ENCODE data around the gene EAPP.

The EAPP gene

GRCh38 chr14:34496007-34496678 lies 43.4 kb downstream of the EAPP start:
- no peak overlapping the region for H3K4me2 ChIP-seq (ENCODE audit: low read length, poor library complexity, severe bottlenecking)
- H3K27ac ChIP-seq (ENCODE audit: low read length, poor library complexity, severe bottlenecking), result no peak overlapping the region
- H3K9ac ChIP-seq (ENCODE audit: low read length), result peak overlapping the region; percentile 8
- no peaks in the 10 kb centered on the region for H3K79me1 ChIP-seq (replicated peaks; ENCODE audit: low read length, poor library complexity, severe bottlenecking)
- H3K4me1 ChIP-seq (ENCODE audit: control insufficient read depth, insufficient read depth, low read depth, low read length), result peaks cover 8% of the 10 kb centered on the region
- H3K36me3 ChIP-seq (ENCODE audit: control insufficient read depth in 1 of 2, insufficient read depth in 2 of 2, low read depth in 1 of 2, low read length in 2 of 2), result no peaks in the 10 kb centered on the region
- no peak overlapping the region for H3K23ac ChIP-seq (ENCODE audit: low read length in 2 of 2)
- H3K4ac ChIP-seq (ENCODE audit: low read depth in 1 of 2, low read length in 2 of 2), result peak overlapping the region in 1 of 2 experiments; percentile 6
- DNase-seq, result no peak
- no peak overlapping the region for H4K8ac ChIP-seq (ENCODE audit: low read length)
- peak overlapping the region; percentile 75 for H4K91ac ChIP-seq (ENCODE audit: low read length)
- peak overlapping the region; percentile 82 to 87 for H2BK12ac ChIP-seq (ENCODE audit: low read length in 2 of 2)
- H3K27me3 ChIP-seq (ENCODE audit: control insufficient read depth in 1 of 2, insufficient read depth in 1 of 2, low read length in 2 of 2), result no peaks in the 10 kb centered on the region
- no peak overlapping the region for H2AFZ ChIP-seq (ENCODE audit: low read depth, low read length)
- H2AK5ac ChIP-seq (ENCODE audit: low read length, severe bottlenecking), result peak overlapping the region; percentile 35
- H2BK15ac ChIP-seq (ENCODE audit: low read depth, poor library complexity, severe bottlenecking), result peak overlapping the region; percentile 6
- H2BK5ac ChIP-seq (ENCODE audit: low read depth, low read length, poor library complexity, severe bottlenecking), result no peak overlapping the region
- no peaks in the 10 kb centered on the region for H3K9me3 ChIP-seq (ENCODE audit: control insufficient read depth, low read length)
- peak overlapping the region in 1 of 2 experiments; percentile 59 for H3K18ac ChIP-seq (ENCODE audit: low read depth in 1 of 2, low read length in 2 of 2)
- H2BK120ac ChIP-seq (ENCODE audit: low read depth, low read length), result peak overlapping the region; percentile 73
- WGBS, result 94% methylated on average over 10 of the region's 11 CpGs
- H3K14ac ChIP-seq (ENCODE audit: low read length in 2 of 2), result no peak overlapping the region
- peak overlapping the region in 1 of 2 experiments; percentile 22 for H3K4me3 ChIP-seq (ENCODE audit: insufficient read depth in 1 of 2, low read depth in 1 of 2, low read length in 2 of 2)

GRCh38 chr14:34489324-34489723 lies 50.2 kb downstream of the EAPP start:
- Histone ChIP-seq H3K14ac (ENCODE audit: low read length in 2 of 2) (no peak overlapping the region), H3K4ac (ENCODE audit: low read depth in 1 of 2, low read length in 2 of 2) (no peak overlapping the region), H2BK15ac (ENCODE audit: low read depth, poor library complexity, severe bottlenecking) (no peak overlapping the region)

GRCh38 chr14:34488528-34488927 lies 51.0 kb downstream of the EAPP start:
- Histone ChIP-seq H2BK120ac (ENCODE audit: low read depth, low read length) (no peak overlapping the region), H2AFZ (ENCODE audit: low read depth, low read length) (no peak overlapping the region), H3K4ac (ENCODE audit: low read depth in 1 of 2, low read length in 2 of 2) (no peak overlapping the region), H2BK5ac (ENCODE audit: low read depth, low read length, poor library complexity, severe bottlenecking) (no peak overlapping the region), H3K27me3 (ENCODE audit: control insufficient read depth in 1 of 2, insufficient read depth in 1 of 2, low read length in 2 of 2) (no peaks in the 10 kb centered on the region), H4K91ac (ENCODE audit: low read length) (no peak overlapping the region), H3K23ac (ENCODE audit: low read length in 2 of 2) (no peak overlapping the region), H3K27ac (ENCODE audit: low read length, poor library complexity, severe bottlenecking) (no peak overlapping the region), H3K18ac (ENCODE audit: low read depth in 1 of 2, low read length in 2 of 2) (no peak overlapping the region), H3K14ac (ENCODE audit: low read length in 2 of 2) (no peak overlapping the region), H3K79me1 (replicated peaks; ENCODE audit: low read length, poor library complexity, severe bottlenecking) (no peaks in the 10 kb centered on the region), H2AK5ac (ENCODE audit: low read length, severe bottlenecking) (no peak overlapping the region), H3K4me2 (ENCODE audit: low read length, poor library complexity, severe bottlenecking) (no peak overlapping the region), H2BK12ac (ENCODE audit: low read length in 2 of 2) (no peak overlapping the region), H3K9me3 (ENCODE audit: control insufficient read depth, low read length) (no peaks in the 10 kb centered on the region), H3K36me3 (ENCODE audit: control insufficient read depth in 1 of 2, insufficient read depth in 2 of 2, low read depth in 1 of 2, low read length in 2 of 2) (no peaks in the 10 kb centered on the region), H3K4me1 (ENCODE audit: control insufficient read depth, insufficient read depth, low read depth, low read length) (no peaks in the 10 kb centered on the region), H2BK15ac (ENCODE audit: low read depth, poor library complexity, severe bottlenecking) (no peak overlapping the region), H4K8ac (ENCODE audit: low read length) (no peak overlapping the region), H3K4me3 (ENCODE audit: insufficient read depth in 1 of 2, low read depth in 1 of 2, low read length in 2 of 2) (no peak overlapping the region), H3K9ac (ENCODE audit: low read length) (no peak overlapping the region)
- WGBS, result 98% methylated on average over 3 of the region's 7 CpGs
- DNase-seq, result no peak

More at GRCh38 chr14:34489324-34489723, 50.2 kb downstream of the EAPP start:
- DNase-seq, result no peak
- H3K23ac ChIP-seq (ENCODE audit: low read length in 2 of 2), result no peak overlapping the region
- no peak overlapping the region for H2BK120ac ChIP-seq (ENCODE audit: low read depth, low read length)
- no peak overlapping the region for H2BK5ac ChIP-seq (ENCODE audit: low read depth, low read length, poor library complexity, severe bottlenecking)
- H3K4me2 ChIP-seq (ENCODE audit: low read length, poor library complexity, severe bottlenecking), result no peak overlapping the region
- H2AK5ac ChIP-seq (ENCODE audit: low read length, severe bottlenecking), result no peak overlapping the region
- H2AFZ ChIP-seq (ENCODE audit: low read depth, low read length), result no peak overlapping the region
- no peak overlapping the region for H4K8ac ChIP-seq (ENCODE audit: low read length)
- WGBS, result 83% methylated on average over 1 of the region's 1 CpG
- no peak overlapping the region for H3K27ac ChIP-seq (ENCODE audit: low read length, poor library complexity, severe bottlenecking)
- H3K79me1 ChIP-seq (replicated peaks; ENCODE audit: low read length, poor library complexity, severe bottlenecking), result no peaks in the 10 kb centered on the region
- no peaks in the 10 kb centered on the region for H3K27me3 ChIP-seq (ENCODE audit: control insufficient read depth in 1 of 2, insufficient read depth in 1 of 2, low read length in 2 of 2)
- no peak overlapping the region for H3K9ac ChIP-seq (ENCODE audit: low read length)
- H3K36me3 ChIP-seq (ENCODE audit: control insufficient read depth in 1 of 2, insufficient read depth in 2 of 2, low read depth in 1 of 2, low read length in 2 of 2), result no peaks in the 10 kb centered on the region
- H4K91ac ChIP-seq (ENCODE audit: low read length), result no peak overlapping the region
- H2BK12ac ChIP-seq (ENCODE audit: low read length in 2 of 2), result no peak overlapping the region
- no peak overlapping the region for H3K4me3 ChIP-seq (ENCODE audit: insufficient read depth in 1 of 2, low read depth in 1 of 2, low read length in 2 of 2)
- no peaks in the 10 kb centered on the region for H3K9me3 ChIP-seq (ENCODE audit: control insufficient read depth, low read length)
- H3K4me1 ChIP-seq (ENCODE audit: control insufficient read depth, insufficient read depth, low read depth, low read length), result no peaks in the 10 kb centered on the region
- H3K18ac ChIP-seq (ENCODE audit: low read depth in 1 of 2, low read length in 2 of 2), result no peak overlapping the region

- H3K27me3 ChIP-seq (ENCODE audit: control insufficient read depth in 1 of 2, insufficient read depth in 1 of 2, low read length in 2 of 2), result no peaks in the 10 kb centered on the region
- no peaks in the 10 kb centered on the region for H3K79me1 ChIP-seq (replicated peaks; ENCODE audit: low read length, poor library complexity, severe bottlenecking)
- no peak overlapping the region for H4K91ac ChIP-seq (ENCODE audit: low read length)
- H2BK15ac ChIP-seq (ENCODE audit: low read depth, poor library complexity, severe bottlenecking), result no peak overlapping the region
- no peaks in the 10 kb centered on the region for H3K36me3 ChIP-seq (ENCODE audit: control insufficient read depth in 1 of 2, insufficient read depth in 2 of 2, low read depth in 1 of 2, low read length in 2 of 2)
- H3K4ac ChIP-seq (ENCODE audit: low read depth in 1 of 2, low read length in 2 of 2), result no peak overlapping the region
- H2AFZ ChIP-seq (ENCODE audit: low read depth, low read length), result no peak overlapping the region
- H3K14ac ChIP-seq (ENCODE audit: low read length in 2 of 2), result no peak overlapping the region
- H3K27ac ChIP-seq (ENCODE audit: low read length, poor library complexity, severe bottlenecking), result no peak overlapping the region
- H3K9me3 ChIP-seq (ENCODE audit: control insufficient read depth, low read length), result no peaks in the 10 kb centered on the region
- no peak overlapping the region for H3K4me2 ChIP-seq (ENCODE audit: low read length, poor library complexity, severe bottlenecking)
- H2BK120ac ChIP-seq (ENCODE audit: low read depth, low read length), result no peak overlapping the region
- no peak overlapping the region for H2AK5ac ChIP-seq (ENCODE audit: low read length, severe bottlenecking)
- WGBS, result 95% methylated on average over 1 of the region's 1 CpG
- H2BK12ac ChIP-seq (ENCODE audit: low read length in 2 of 2), result no peak overlapping the region
- H3K9ac ChIP-seq (ENCODE audit: low read length), result no peak overlapping the region
- H3K18ac ChIP-seq (ENCODE audit: low read depth in 1 of 2, low read length in 2 of 2), result no peak overlapping the region
- no peak overlapping the region for H3K23ac ChIP-seq (ENCODE audit: low read length in 2 of 2)
- H2BK5ac ChIP-seq (ENCODE audit: low read depth, low read length, poor library complexity, severe bottlenecking), result no peak overlapping the region
- no peak overlapping the region for H3K4me3 ChIP-seq (ENCODE audit: insufficient read depth in 1 of 2, low read depth in 1 of 2, low read length in 2 of 2)
- no peaks in the 10 kb centered on the region for H3K4me1 ChIP-seq (ENCODE audit: control insufficient read depth, insufficient read depth, low read depth, low read length)
- DNase-seq, result no peak
- no peak overlapping the region for H4K8ac ChIP-seq (ENCODE audit: low read length)
Observed at GRCh38 chr14:34484726-34485125, 54.8 kb downstream of the EAPP start.
